Effector memory CD4-positive, alpha-beta T cell (primary cell): ENCODE measurements around the gene CDH4.

Experiments used
- DNase-seq, 3 donors: peaks; one replicate each; pipeline ENCODE4 v3.0.0-alpha.2; 2020
- H3K27ac ChIP-seq: 2 replicates; pipeline ENCODE4 v1.7.0; 2013; ENCODE audit warnings: mild to moderate bottlenecking, low read length, moderate library complexity; ENCODE audit not compliant: insufficient read depth, poor library complexity, severe bottlenecking
- H3K27me3 ChIP-seq: replicated peaks from 2 replicates; pipeline ENCODE4 v1.7.0; 2013; ENCODE audit warnings: mild to moderate bottlenecking, low read length; ENCODE audit not compliant: insufficient read depth, control insufficient read depth, poor library complexity, severe bottlenecking
- H3K36me3 ChIP-seq: 2 replicates; pipeline ENCODE4 v1.7.0; 2013; ENCODE audit warnings: mild to moderate bottlenecking, low read length, moderate library complexity; ENCODE audit not compliant: control insufficient read depth, insufficient read depth
- H3K4me1 ChIP-seq: 2 replicates; pipeline ENCODE4 v1.7.0; 2013; ENCODE audit warnings: low read length, mild to moderate bottlenecking; ENCODE audit not compliant: control insufficient read depth, insufficient read depth, poor library complexity, severe bottlenecking
- H3K4me3 ChIP-seq: 2 replicates; pipeline ENCODE4 v1.7.0; 2013; ENCODE audit warnings: low read length, low read depth, mild to moderate bottlenecking; ENCODE audit not compliant: insufficient read depth, poor library complexity, severe bottlenecking
- H3K9me3 ChIP-seq: 2 replicates; pipeline ENCODE4 v1.7.0; 2013; ENCODE audit warnings: mild to moderate bottlenecking, low read length, moderate library complexity; ENCODE audit not compliant: control insufficient read depth

The CDH4 gene

GRCh38 chr20:61963885-61964674 is 712.0 kb downstream of the CDH4 start:
- H3K4me3 ChIP-seq: no peak overlapping the region
- no peak for DNase-seq
- H3K9me3 ChIP-seq: no peaks in the 10 kb centered on the region
- H3K36me3 ChIP-seq: no peaks in the 10 kb centered on the region
- no peaks in the 10 kb centered on the region for H3K27me3 ChIP-seq
- no peaks in the 10 kb centered on the region for H3K4me1 ChIP-seq
- H3K27ac ChIP-seq: no peak overlapping the region

- H3K27me3 ChIP-seq: no peaks in the 10 kb centered on the region
- H3K27ac ChIP-seq: no peak overlapping the region
- H3K36me3 ChIP-seq: no peaks in the 10 kb centered on the region
- no peak overlapping the region for H3K4me3 ChIP-seq
- H3K4me1 ChIP-seq: no peaks in the 10 kb centered on the region
- no peaks in the 10 kb centered on the region for H3K9me3 ChIP-seq
- no peak for DNase-seq
Measured at GRCh38 chr20:61964675-61965605, 712.9 kb downstream of the CDH4 start.

- Histone ChIP-seq H3K4me3 (no peak overlapping the region), H3K4me1 (no peaks in the 10 kb centered on the region), H3K36me3 (no peaks in the 10 kb centered on the region), H3K9me3 (no peaks in the 10 kb centered on the region), H3K27ac (no peak overlapping the region), H3K27me3 (no peaks in the 10 kb centered on the region)
- no peak for DNase-seq
Measured at GRCh38 chr20:61965606-61966491, 713.8 kb downstream of the CDH4 start.

- H3K9me3 ChIP-seq: no peaks in the 10 kb centered on the region
- DNase-seq: no peak
Measured at GRCh38 chr20:61966492-61967244, 714.6 kb downstream of the CDH4 start.

GRCh38 chr20:61967300-61967699 is 715.2 kb downstream of the CDH4 start:
- H3K27me3 ChIP-seq: no peaks in the 10 kb centered on the region
- no peak for DNase-seq
- no peaks in the 10 kb centered on the region for H3K9me3 ChIP-seq
- H3K27ac ChIP-seq: no peak overlapping the region
- H3K4me3 ChIP-seq: no peak overlapping the region
- no peaks in the 10 kb centered on the region for H3K36me3 ChIP-seq
- H3K4me1 ChIP-seq: no peaks in the 10 kb centered on the region

More at GRCh38 chr20:61966492-61967244, 714.6 kb downstream of the CDH4 start:
- Histone ChIP-seq H3K36me3 (no peaks in the 10 kb centered on the region), H3K4me1 (no peaks in the 10 kb centered on the region), H3K4me3 (no peak overlapping the region), H3K27ac (no peak overlapping the region), H3K27me3 (no peaks in the 10 kb centered on the region)

GRCh38 chr20:61968036-61968810 is 716.2 kb downstream of the CDH4 start:
- DNase-seq: no peak
- peaks cover 8% of the 10 kb centered on the region for H3K36me3 ChIP-seq
- no peak overlapping the region for H3K4me3 ChIP-seq

GRCh38 chr20:61968932-61969331 is 716.9 kb downstream of the CDH4 start:
- no peak for DNase-seq
- Histone ChIP-seq H3K4me3 (no peak overlapping the region), H3K9me3 (no peaks in the 10 kb centered on the region), H3K27ac (no peak overlapping the region), H3K4me1 (no peaks in the 10 kb centered on the region), H3K27me3 (no peaks in the 10 kb centered on the region), H3K36me3 (peaks cover 15% of the 10 kb centered on the region)

More at GRCh38 chr20:61968036-61968810, 716.2 kb downstream of the CDH4 start:
- H3K27me3 ChIP-seq: no peaks in the 10 kb centered on the region
- H3K4me1 ChIP-seq: no peaks in the 10 kb centered on the region
- H3K9me3 ChIP-seq: no peaks in the 10 kb centered on the region
- no peak overlapping the region for H3K27ac ChIP-seq

- Histone ChIP-seq H3K27me3 (no peaks in the 10 kb centered on the region), H3K4me3 (no peak overlapping the region)
Measured at GRCh38 chr20:61969806-61970205, 717.7 kb downstream of the CDH4 start.

More at GRCh38 chr20:61969806-61970205, 717.7 kb downstream of the CDH4 start:
- H3K36me3 ChIP-seq: peaks cover 22% of the 10 kb centered on the region
- H3K4me1 ChIP-seq: no peaks in the 10 kb centered on the region
- no peak overlapping the region for H3K27ac ChIP-seq
- no peaks in the 10 kb centered on the region for H3K9me3 ChIP-seq
- DNase-seq: no peak
